Measurements from ENCODE around the gene TPRN.

DNA sequence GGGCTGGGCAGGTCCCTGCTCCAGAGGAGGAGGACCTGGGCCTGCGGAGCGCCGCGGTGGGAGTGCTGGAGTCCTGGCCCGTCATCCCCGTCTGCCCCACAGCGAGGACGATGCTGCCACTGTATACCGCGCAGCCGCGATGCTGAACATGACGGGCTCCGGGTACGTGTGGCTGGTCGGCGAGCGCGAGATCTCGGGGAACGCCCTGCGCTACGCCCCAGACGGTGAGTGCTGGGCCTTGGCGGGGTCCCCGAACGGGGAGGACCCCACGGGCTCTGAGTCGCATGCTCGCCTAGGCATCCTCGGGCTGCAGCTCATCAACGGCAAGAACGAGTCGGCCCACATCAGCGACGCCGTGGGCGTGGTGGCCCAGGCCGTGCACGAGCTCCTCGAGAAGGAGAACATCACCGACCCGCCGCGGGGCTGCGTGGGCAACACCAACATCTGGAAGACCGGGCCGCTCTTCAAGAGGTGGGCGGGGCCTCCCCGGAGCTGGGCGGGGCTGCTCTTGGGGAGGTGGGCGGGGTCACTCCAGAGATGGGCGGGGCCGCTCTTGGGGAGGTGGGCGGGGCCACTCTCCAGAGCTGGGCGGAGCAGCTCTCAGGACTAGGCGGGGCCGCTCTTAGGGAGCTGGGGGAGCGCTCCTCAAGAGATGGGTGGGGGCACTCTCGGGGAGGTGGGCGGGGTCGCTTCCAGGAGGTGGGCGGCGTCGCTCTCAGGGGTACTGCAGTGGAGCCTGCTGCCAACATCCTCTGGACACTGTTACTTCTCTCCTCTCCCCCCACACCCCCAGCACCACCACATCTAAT lies 43.8 kb downstream of the TPRN start:
- TF ChIP-seq POLR2A (IDR thresholded peaks at IDR 0.05) (no peak), POLR2AphosphoS5 (IDR thresholded peaks at IDR 0.05) (no peak)
- TF ChIP-seq, protein P1, sequence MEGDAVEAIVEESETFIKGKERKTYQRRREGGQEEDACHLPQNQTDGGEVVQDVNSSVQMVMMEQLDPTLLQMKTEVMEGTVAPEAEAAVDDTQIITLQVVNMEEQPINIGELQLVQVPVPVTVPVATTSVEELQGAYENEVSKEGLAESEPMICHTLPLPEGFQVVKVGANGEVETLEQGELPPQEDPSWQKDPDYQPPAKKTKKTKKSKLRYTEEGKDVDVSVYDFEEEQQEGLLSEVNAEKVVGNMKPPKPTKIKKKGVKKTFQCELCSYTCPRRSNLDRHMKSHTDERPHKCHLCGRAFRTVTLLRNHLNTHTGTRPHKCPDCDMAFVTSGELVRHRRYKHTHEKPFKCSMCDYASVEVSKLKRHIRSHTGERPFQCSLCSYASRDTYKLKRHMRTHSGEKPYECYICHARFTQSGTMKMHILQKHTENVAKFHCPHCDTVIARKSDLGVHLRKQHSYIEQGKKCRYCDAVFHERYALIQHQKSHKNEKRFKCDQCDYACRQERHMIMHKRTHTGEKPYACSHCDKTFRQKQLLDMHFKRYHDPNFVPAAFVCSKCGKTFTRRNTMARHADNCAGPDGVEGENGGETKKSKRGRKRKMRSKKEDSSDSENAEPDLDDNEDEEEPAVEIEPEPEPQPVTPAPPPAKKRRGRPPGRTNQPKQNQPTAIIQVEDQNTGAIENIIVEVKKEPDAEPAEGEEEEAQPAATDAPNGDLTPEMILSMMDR (IDR thresholded peaks at IDR 0.05 in 8 of 11, conservative IDR thresholded peaks at IDR 0.05 in 3 of 11), result no peak
